Measurements from ENCODE around the gene MUC22.

MUC22 gene

DNA sequence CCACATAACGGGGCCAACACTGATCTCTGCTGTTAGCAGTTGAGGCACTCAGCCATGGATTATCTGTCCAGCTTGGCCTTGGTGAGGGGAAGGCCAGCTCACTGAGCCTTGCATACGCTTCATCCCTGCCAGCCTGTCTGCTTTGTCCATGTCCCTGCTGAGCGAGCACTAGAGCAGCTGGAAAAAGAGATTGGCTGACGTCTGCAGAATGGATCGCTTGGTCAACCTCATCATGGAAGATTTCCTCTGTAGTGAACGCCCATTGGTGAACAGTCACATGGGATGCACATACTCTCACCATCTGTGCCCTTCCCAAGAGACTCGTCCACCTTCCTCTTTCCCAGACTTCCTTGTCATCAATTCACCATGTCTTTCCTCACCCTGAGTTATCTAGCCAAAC is 26.9 kb downstream of the MUC22 start:
- no peak overlapping the region for H3K4me3 ChIP-seq (ENCODE audit: low read depth, low read length)
- DNase-seq (ENCODE audit: low read depth) = no peak
- TF ChIP-seq, protein P1, sequence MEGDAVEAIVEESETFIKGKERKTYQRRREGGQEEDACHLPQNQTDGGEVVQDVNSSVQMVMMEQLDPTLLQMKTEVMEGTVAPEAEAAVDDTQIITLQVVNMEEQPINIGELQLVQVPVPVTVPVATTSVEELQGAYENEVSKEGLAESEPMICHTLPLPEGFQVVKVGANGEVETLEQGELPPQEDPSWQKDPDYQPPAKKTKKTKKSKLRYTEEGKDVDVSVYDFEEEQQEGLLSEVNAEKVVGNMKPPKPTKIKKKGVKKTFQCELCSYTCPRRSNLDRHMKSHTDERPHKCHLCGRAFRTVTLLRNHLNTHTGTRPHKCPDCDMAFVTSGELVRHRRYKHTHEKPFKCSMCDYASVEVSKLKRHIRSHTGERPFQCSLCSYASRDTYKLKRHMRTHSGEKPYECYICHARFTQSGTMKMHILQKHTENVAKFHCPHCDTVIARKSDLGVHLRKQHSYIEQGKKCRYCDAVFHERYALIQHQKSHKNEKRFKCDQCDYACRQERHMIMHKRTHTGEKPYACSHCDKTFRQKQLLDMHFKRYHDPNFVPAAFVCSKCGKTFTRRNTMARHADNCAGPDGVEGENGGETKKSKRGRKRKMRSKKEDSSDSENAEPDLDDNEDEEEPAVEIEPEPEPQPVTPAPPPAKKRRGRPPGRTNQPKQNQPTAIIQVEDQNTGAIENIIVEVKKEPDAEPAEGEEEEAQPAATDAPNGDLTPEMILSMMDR (IDR thresholded peaks at IDR 0.05; ENCODE audit: insufficient read depth, low read depth, low read length, missing control alignments) = no peak

- no peak overlapping the region for H3K4me3 ChIP-seq (ENCODE audit: low read depth, low read length)
- DNase-seq (ENCODE audit: low read depth) = no peak
- TF ChIP-seq, protein P1 (IDR thresholded peaks at IDR 0.05; ENCODE audit: insufficient read depth, low read depth, low read length, missing control alignments) = no peak
Measured at GRCh38 chr6:31037682-31038081, 27.4 kb downstream of the MUC22 start.

DNA sequence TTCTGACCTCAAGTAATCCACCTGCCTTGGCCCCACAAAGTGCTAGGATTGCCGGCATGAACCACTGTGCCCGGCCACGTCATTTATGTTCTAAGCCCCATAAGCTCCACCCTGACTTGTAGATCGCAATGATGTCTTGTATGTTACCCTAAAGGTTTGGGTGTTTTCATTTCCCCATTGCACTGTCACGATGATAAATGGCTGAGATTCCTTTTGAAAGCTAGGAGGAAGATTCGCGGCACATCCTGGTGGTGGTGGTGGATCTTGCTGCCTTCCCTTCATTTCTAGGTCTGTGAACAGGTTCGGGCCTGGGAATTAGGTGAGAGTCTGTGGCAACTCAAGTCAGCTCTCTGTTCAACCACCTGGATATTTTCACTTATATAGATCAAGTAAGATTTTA is 28.3 kb downstream of the MUC22 start:
- no peak for DNase-seq (ENCODE audit: low read depth)
- TF ChIP-seq, protein P1 (IDR thresholded peaks at IDR 0.05; ENCODE audit: insufficient read depth, low read depth, low read length, missing control alignments) = no peak
- H3K4me3 ChIP-seq (ENCODE audit: low read depth, low read length) = no peak overlapping the region

DNA sequence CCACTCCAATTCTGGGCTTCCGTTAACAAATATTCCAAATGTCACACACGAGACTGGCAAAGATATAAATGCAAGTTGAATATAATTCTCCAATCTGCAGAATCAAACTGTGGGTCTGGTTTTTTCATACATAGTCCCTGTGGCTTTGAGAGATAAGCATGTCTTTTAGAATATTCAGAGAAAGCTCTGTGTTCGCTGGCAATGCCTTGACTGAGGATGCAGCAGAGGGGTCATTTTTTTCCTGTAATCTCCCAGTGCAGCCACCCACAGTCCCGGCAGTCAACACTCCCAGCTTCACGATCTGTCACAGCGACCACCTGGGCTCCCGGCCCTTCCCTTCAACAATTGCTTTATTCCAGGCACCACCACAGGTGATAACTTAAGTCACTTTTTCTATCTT is 30.5 kb downstream of the MUC22 start:
- TF ChIP-seq, protein P1 (IDR thresholded peaks at IDR 0.05; ENCODE audit: insufficient read depth, low read depth, low read length, missing control alignments) = no peak
- no peak for DNase-seq (ENCODE audit: low read depth)
- H3K4me3 ChIP-seq (ENCODE audit: low read depth, low read length) = no peak overlapping the region

DNA sequence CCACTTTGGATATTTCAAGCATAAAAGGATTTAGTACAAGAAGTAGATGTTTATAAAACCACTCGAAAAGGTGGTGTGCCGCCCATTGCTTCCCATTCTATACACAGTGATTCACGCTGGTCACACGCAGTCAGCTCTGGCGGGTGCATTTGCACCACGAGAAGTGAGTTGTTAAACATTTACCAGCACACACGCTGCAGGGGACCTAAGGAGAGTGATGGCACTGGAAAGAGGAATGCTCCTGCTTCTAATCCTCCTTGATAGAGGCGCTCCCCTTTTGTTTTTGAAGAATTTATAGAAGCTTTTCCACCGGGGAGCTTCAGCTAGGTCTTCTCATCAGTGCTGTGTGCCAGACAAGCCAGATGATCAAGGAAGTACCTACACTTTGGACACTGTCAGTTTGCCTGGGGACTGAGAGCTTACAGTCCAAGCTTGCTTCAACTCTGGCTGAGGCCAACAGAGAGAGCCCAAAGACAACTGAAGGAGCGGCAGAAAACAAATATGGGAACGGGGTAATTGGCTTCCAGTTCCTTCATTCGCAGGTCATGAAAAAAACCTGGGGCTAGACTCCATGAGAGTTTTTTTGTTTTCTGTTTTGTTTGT is 31.2 kb downstream of the MUC22 start:
- DNase-seq (ENCODE audit: low read depth) = no peak
- H3K4me3 ChIP-seq (ENCODE audit: low read depth, low read length) = no peak overlapping the region
- TF ChIP-seq, protein P1 (IDR thresholded peaks at IDR 0.05; ENCODE audit: insufficient read depth, low read depth, low read length, missing control alignments) = no peak

DNA sequence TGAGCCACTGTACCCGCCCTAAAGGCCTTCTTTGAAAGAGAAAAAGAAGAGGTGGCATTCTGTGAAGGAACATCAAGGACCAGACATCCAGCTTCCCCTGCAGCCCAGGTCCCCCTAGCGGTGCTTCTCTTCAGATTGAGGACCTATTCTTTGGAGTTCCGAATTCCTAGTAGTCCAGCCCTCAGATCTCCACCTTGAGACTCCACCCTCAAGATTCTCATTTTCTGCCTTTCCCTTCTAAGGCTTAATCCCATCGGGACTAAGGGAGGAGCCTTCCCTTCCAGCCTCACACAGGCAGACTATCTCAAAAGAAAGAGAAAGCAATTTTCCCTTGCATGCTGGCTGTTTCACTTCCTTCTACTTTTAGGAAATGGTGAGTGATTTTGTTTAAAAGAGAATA is 32.5 kb downstream of the MUC22 start:
- no peak overlapping the region for H3K4me3 ChIP-seq (ENCODE audit: low read depth, low read length)
- DNase-seq (ENCODE audit: low read depth) = peak; percentile 49
- TF ChIP-seq, protein P1 (IDR thresholded peaks at IDR 0.05; ENCODE audit: insufficient read depth, low read depth, low read length, missing control alignments) = peak; percentile 57

DNA sequence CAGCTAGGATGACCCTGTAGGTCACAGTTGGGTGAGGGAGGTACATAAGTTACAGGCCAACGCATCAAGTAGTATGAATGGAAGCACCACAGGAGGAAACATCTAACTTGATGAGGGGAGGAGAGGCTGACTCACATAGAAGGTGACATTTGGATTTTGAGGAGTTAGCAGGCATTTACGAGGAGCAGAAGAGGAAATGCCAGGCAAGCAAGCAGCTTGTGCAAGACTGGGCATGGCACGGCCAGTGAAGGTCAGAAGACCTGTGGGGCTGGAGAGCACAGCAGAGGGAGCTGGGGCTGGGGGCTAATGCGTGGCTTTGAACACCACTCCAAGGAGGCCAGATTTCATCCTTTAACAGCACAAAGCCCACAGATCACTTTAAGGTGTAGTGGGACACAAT is 37.8 kb downstream of the MUC22 start:
- TF ChIP-seq, protein P1 (IDR thresholded peaks at IDR 0.05; ENCODE audit: insufficient read depth, low read depth, low read length, missing control alignments) = no peak
- no peak for DNase-seq (ENCODE audit: low read depth)
- no peak overlapping the region for H3K4me3 ChIP-seq (ENCODE audit: low read depth, low read length)

All from GM12865 (cell line).